ENCODE data around the gene ENTPD8. TPM values are rescaled to one million over a fixed set of nuclear protein-coding genes. Genes with fewer than 3 reads are reported as not detected.

ENTPD8 gene
- total and polyA plus RNA-seq, 4 donors: 0.08 to 0.45 (median 0.21) TPM

DNA sequence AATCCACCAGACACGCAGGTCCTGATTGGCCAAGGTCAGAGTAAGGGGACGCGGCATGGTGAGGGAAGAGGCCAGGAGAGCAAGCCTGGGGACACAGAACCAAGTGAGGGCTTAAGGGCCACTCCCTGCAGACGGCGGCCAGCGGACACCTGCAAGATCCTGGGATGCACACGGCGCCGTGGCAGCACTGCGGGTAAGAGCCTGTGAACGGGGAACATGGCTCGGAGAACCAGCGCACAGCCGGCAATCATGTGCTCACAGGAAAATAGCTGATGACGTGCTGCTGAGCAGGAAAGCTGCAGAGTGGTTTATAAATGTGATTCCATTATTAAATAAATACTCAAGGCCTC is 45.0 kb upstream of the ENTPD8 start:
- 91 to 93% methylated on average over 15 of the region's 15 CpGs for WGBS, 2 donors
- no peak overlapping the region for H3K9ac ChIP-seq (ENCODE audit: insufficient read depth in 1 of 2, low read length in 2 of 2)
- no peak overlapping the region for H3K27ac ChIP-seq (ENCODE audit: low read depth in 1 of 2, low read length in 1 of 2)
- no peak for DNase-seq
- no peak overlapping the region for H3K4me3 ChIP-seq
- no peaks in the 10 kb centered on the region for H3K27me3 ChIP-seq (ENCODE audit: control insufficient read depth in 3 of 3, insufficient read depth in 3 of 3, low read length in 2 of 3)
- ATAC-seq (ENCODE audit: insufficient read depth, low FRiP score): no peak
- H3K9me3 ChIP-seq (ENCODE audit: control insufficient read depth in 4 of 4, insufficient read depth in 3 of 4, low read length in 3 of 4): no peaks in the 10 kb centered on the region
- H3K36me3 ChIP-seq (ENCODE audit: control insufficient read depth in 4 of 4, insufficient read depth in 4 of 4, low read length in 4 of 4): no peaks in the 10 kb centered on the region
- TF ChIP-seq, protein P1, sequence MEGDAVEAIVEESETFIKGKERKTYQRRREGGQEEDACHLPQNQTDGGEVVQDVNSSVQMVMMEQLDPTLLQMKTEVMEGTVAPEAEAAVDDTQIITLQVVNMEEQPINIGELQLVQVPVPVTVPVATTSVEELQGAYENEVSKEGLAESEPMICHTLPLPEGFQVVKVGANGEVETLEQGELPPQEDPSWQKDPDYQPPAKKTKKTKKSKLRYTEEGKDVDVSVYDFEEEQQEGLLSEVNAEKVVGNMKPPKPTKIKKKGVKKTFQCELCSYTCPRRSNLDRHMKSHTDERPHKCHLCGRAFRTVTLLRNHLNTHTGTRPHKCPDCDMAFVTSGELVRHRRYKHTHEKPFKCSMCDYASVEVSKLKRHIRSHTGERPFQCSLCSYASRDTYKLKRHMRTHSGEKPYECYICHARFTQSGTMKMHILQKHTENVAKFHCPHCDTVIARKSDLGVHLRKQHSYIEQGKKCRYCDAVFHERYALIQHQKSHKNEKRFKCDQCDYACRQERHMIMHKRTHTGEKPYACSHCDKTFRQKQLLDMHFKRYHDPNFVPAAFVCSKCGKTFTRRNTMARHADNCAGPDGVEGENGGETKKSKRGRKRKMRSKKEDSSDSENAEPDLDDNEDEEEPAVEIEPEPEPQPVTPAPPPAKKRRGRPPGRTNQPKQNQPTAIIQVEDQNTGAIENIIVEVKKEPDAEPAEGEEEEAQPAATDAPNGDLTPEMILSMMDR (IDR thresholded peaks at IDR 0.05; ENCODE audit: control extremely low read depth, extremely low read depth): no peak
- H3K4me1 ChIP-seq (ENCODE audit: control insufficient read depth in 5 of 5, insufficient read depth in 5 of 5, low read length in 5 of 5): peaks cover 0 to 13% (median 8%) of the 10 kb centered on the region in 5 donors

DNA sequence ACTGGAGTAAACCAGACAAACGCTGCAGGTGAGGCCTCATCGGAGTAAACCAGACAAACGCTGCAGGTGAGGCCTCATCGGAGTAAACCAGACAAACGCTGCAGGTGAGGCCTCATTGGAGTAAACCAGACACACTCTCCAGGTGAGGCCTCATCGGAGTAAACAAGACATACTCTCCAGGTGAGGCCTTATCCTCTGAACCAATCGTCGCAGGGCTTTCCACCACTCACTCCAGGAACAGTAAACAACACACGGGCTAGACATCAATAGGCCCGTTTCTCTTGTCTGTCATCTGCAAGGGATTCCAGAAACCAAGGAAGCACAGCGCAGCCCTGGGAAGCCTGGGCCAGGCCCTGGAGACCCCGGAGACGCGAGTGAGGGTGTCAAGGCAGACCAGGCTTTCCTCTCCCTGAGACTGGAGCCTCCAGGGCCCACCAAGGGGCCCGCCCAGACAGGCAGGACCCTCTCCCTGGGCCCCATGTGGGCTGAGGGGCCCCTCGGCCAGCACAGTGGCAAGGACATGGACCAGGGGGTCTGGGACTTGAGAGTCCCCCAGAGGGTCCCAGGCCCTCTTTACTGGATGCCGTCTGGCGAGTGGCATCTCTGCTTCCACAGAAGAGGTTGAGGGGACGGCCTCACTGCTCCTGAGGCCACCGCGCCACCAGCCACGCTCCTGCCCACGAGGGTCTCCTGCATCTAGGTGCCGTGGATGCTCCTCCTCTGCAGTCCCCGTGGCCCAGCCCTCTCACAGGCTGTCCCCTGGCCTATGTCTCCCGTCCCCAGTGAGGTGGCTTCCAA is 44.4 kb upstream of the ENTPD8 start:
- DNase-seq (no peak), ATAC-seq (ENCODE audit: insufficient read depth, low FRiP score) (no peak)
- 87 to 93% methylated on average over 25 to 26 of the region's 26 CpGs for WGBS, 2 donors
- TF ChIP-seq, protein P1 (IDR thresholded peaks at IDR 0.05; ENCODE audit: control extremely low read depth, extremely low read depth): no peak
- H3K9ac ChIP-seq (ENCODE audit: insufficient read depth in 1 of 2, low read length in 2 of 2): no peak overlapping the region
- H3K4me1 ChIP-seq (ENCODE audit: control insufficient read depth in 5 of 5, insufficient read depth in 5 of 5, low read length in 5 of 5): peaks cover 0 to 13% (median 8%) of the 10 kb centered on the region in 5 donors
- no peaks in the 10 kb centered on the region for H3K36me3 ChIP-seq (ENCODE audit: control insufficient read depth in 4 of 4, insufficient read depth in 4 of 4, low read length in 4 of 4)
- H3K27ac ChIP-seq (ENCODE audit: low read depth in 1 of 2, low read length in 1 of 2): no peak overlapping the region
- H3K4me3 ChIP-seq: no peak overlapping the region
- no peaks in the 10 kb centered on the region for H3K9me3 ChIP-seq (ENCODE audit: control insufficient read depth in 4 of 4, insufficient read depth in 3 of 4, low read length in 3 of 4)
- H3K27me3 ChIP-seq (ENCODE audit: control insufficient read depth in 3 of 3, insufficient read depth in 3 of 3, low read length in 2 of 3): no peaks in the 10 kb centered on the region

DNA sequence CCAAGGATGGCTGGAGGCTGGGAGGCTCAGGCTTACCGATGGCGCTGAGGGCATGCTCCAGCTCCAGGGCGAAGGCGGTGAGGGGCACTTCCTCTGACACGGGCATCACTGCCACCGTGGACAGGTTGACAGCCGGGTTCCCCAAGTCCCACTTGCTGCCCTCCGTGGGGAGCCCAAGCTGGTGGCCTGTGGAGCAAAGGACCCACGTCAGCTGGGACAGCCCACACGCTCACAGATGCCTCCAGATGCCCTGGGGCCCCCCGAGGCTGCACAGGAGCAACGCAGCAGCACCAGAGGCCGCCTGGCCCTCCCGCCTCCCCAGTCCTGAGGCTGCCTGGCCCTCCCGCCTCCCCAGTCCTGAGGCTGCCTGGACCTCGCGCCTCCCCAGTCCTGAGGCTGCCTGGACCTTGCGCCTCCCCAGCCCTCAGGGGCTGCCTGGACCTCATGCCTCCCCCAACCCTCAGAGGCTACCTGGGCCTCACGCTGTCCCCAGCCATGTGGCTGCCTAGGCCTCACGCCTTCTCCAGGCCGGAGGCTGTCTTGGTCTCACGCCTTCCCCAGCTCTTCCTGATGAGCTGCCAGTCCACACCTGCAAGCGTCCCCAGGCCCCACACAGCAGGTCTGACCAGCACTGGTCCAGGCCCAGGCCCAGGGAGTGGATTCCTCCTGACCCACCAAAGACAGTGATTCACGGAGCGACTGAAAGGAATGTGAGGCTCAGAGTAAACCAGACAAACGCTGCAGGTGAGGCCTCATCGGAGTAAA is 43.6 kb upstream of the ENTPD8 start:
- ATAC-seq (ENCODE audit: insufficient read depth, low FRiP score) (no peak), DNase-seq (no peak)
- Histone ChIP-seq H3K4me3 (no peak overlapping the region), H3K4me1 (ENCODE audit: control insufficient read depth in 5 of 5, insufficient read depth in 5 of 5, low read length in 5 of 5) (peaks cover 0 to 13% (median 8%) of the 10 kb centered on the region in 5 donors), H3K9ac (ENCODE audit: insufficient read depth in 1 of 2, low read length in 2 of 2) (no peak overlapping the region), H3K27ac (ENCODE audit: low read depth in 1 of 2, low read length in 1 of 2) (no peak overlapping the region), H3K27me3 (ENCODE audit: control insufficient read depth in 3 of 3, insufficient read depth in 3 of 3, low read length in 2 of 3) (no peaks in the 10 kb centered on the region), H3K36me3 (ENCODE audit: control insufficient read depth in 4 of 4, insufficient read depth in 4 of 4, low read length in 4 of 4) (no peaks in the 10 kb centered on the region), H3K9me3 (ENCODE audit: control insufficient read depth in 4 of 4, insufficient read depth in 3 of 4, low read length in 3 of 4) (no peaks in the 10 kb centered on the region)
- TF ChIP-seq, protein P1 (IDR thresholded peaks at IDR 0.05; ENCODE audit: control extremely low read depth, extremely low read depth): no peak
- WGBS, 2 donors: 92% methylated on average over 24 to 27 of the region's 27 CpGs

Data from lung (tissue), 12 donors.